Ovary (tissue), 9 donors: ENCODE data around the gene UBE2E1. TPM values are rescaled to one million over a fixed set of nuclear protein-coding genes. Genes with fewer than 3 reads are reported as not detected.

Source experiments
- DNase-seq, 5 donors: peaks; one replicate each; pipeline ENCODE4 v3.0.0-alpha.2; 2019 to 2020
- H3K27ac ChIP-seq, 2 donors: fragments of 200-600 bp; one replicate each; pipeline versions ENCODE4 v1.5.1 to v1.8.0; 2019 to 2022
- H3K27me3 ChIP-seq: fragments of 200-600 bp; one replicate; pipeline ENCODE4 v1.8.0; 2022
- H3K36me3 ChIP-seq: fragments of 200-600 bp; sonication (generic); one replicate; pipeline ENCODE4 v1.5.1; 2019
- H3K4me1 ChIP-seq: one replicate; pipeline ENCODE4 v1.8.1; 2013; ENCODE audit warnings: mild to moderate bottlenecking, moderate library complexity; ENCODE audit not compliant: insufficient read depth
- H3K4me3 ChIP-seq: fragments of 200-600 bp; sonication (generic); one replicate; pipeline ENCODE4 v1.5.1; 2017
- H3K9me3 ChIP-seq, 2 donors: fragments of 200-600 bp in 1 of 2; sonication (generic) in 1 of 2; one replicate each; pipeline versions ENCODE4 v1.5.1 to v1.8.1; 2013 to 2019; ENCODE audit warnings: mild to moderate bottlenecking in 1 of 2, moderate library complexity in 1 of 2
- EP300 ChIP-seq: sonication (generic); formaldehyde crosslinking; IDR thresholded peaks from one replicate; pipeline ENCODE4 v1.6.1; 2017; ENCODE audit warnings: antibody characterized with exemption
- POLR2A ChIP-seq: fragments of 450-650 bp; IDR thresholded peaks from one replicate; pipeline ENCODE4 v1.6.1; 2017; ENCODE audit warnings: antibody characterized with exemption, mild to moderate bottlenecking, moderate library complexity
- WGBS, 3 donors: extraction: QIAGEN DNeasy Blood & Tissue Kit in 1 of 3; methylation state at CpG; one replicate each; pipeline versions ENCODE4 v1.1.5 to v1.1.7; 2013 to 2017; 5-methylcytosine and 5-hydroxymethylcytosine counted together
- intact Hi-C, 4 donors: fragments of 100-400 bp; cut with DNase I; formaldehyde crosslinking; loops; one replicate each; pipeline versions ENCODE4 v1.11.0 to v1.15.1; 2022 to 2023
- polyA plus RNA-seq, 2 donors: library from polyadenylated mRNA; stranded (reverse); fragments of 200-250 nt in 1 of 2; fragments of 350-450 nt in 1 of 2; fragmentation: Illumina TruSeq in 1 of 2; extraction: RNeasy Lipid Tissue Mini Kit (QIAGEN cat#74804) in 1 of 2; gene quantifications; one replicate each; pipeline ENCODE4 v1.2.3, GENCODE V29; 2013 to 2014
- total RNA-seq, 7 donors: library from RNA; depleted of rRNA in 2 of 7; stranded (reverse); fragments of >200 nt in 2 of 7; fragmentation: NEBNext Ultra II Directional in 3 of 7; extraction: Animal tissue kit (Norgen Biotek cat#: 25700) in 3 of 7; gene quantifications; one replicate each; pipeline versions ENCODE4 v1.1.0 to v1.2.4, GENCODE V29; 2016 to 2023
- TF ChIP-seq, protein P1 (sequence below), 3 donors: fragments of 450-650 bp in 2 of 3; fragments of 200-600 bp in 1 of 3; IDR thresholded peaks; one replicate each; pipeline versions ENCODE4 v1.5.1 to v1.8.0; 2016 to 2022; ENCODE audit warnings: antibody characterized with exemption in 3 of 3, mild to moderate bottlenecking in 1 of 3
- donor health status: DM: no; HTN: no; CAD: no; lungs with moderate emphysema.
- donor health status: DM: no; HTN: no; CAD: no.
- donor health status: Bipolar disorder and iron deficiency.
- donor health status: DM: yes; HTN: yes; CAD: no.
- donor health status: DM: no; HTN: no; CAD: no.
- donor health status: DM: yes; HTN: yes; CAD: no.

The UBE2E1 gene
- total and polyA plus RNA-seq, 9 donors, result 65.2 to 133 (median 76.7) TPM

DNA sequence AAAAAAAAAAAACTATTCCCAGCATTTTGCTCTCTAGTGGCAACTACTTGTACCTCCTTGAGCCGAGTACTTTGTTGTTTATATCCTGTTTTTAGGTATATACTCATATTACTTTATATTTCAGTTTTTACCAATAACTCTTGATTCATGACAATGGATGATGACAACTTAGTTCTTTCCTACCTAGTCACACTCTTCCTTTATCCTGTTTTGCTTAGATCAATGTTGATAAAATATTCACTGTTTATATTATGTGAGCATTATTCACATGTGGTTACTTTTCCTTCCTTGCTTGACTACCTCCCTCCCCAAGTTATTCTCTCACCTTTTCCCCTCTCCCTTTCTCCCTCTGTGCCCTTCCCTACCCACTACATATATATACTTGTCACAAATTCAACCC, 57.3 kb downstream of the UBE2E1 start:
- H3K9me3 ChIP-seq, result no peaks in the 10 kb centered on the region
- DNase-seq, result no peak
- intact Hi-C loops, result no loop called here
- H3K4me1 ChIP-seq, result peaks cover 24% of the 10 kb centered on the region
- WGBS, 3 donors, result 61 to 73% (median 63%) methylated on average over 1 of the region's 1 CpG
- TF ChIP-seq, protein P1, sequence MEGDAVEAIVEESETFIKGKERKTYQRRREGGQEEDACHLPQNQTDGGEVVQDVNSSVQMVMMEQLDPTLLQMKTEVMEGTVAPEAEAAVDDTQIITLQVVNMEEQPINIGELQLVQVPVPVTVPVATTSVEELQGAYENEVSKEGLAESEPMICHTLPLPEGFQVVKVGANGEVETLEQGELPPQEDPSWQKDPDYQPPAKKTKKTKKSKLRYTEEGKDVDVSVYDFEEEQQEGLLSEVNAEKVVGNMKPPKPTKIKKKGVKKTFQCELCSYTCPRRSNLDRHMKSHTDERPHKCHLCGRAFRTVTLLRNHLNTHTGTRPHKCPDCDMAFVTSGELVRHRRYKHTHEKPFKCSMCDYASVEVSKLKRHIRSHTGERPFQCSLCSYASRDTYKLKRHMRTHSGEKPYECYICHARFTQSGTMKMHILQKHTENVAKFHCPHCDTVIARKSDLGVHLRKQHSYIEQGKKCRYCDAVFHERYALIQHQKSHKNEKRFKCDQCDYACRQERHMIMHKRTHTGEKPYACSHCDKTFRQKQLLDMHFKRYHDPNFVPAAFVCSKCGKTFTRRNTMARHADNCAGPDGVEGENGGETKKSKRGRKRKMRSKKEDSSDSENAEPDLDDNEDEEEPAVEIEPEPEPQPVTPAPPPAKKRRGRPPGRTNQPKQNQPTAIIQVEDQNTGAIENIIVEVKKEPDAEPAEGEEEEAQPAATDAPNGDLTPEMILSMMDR (IDR thresholded peaks at IDR 0.05), result no peak
- no peak for TF ChIP-seq EP300
- TF ChIP-seq POLR2A, result no peak
- no peak overlapping the region for H3K4me3 ChIP-seq
- H3K27me3 ChIP-seq, result no peaks in the 10 kb centered on the region
- no peaks in the 10 kb centered on the region for H3K36me3 ChIP-seq
- H3K27ac ChIP-seq, result no peak overlapping the region

DNA sequence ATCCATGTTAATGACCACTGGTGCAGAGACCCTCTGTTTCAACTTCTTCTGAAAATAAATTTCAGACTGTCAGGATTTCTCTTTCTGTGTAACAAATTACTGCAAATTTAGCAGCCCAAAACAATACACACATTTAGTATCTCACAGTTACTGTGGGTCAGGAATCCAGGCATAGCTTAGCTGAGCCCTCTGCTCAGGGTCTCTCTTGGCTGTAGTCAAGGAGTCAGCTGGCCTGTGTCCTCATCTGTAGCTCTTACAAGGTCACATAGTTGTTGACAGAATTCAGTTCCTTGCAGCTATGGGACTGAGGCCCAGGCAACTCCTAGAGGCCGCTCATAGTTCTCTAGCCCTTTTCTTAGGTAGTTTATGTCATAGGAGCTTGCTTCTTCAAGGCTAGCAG, 59.2 kb downstream of the UBE2E1 start:
- WGBS, 3 donors, result 19 to 28% (median 20%) methylated on average over 1 of the region's 1 CpG
- Histone ChIP-seq H3K4me1 (peaks cover 19% of the 10 kb centered on the region), H3K27me3 (no peaks in the 10 kb centered on the region), H3K36me3 (no peaks in the 10 kb centered on the region), H3K9me3 (no peaks in the 10 kb centered on the region), H3K27ac (peak overlapping the region in 1 of 2 donors; percentile 38), H3K4me3 (no peak overlapping the region)
- TF ChIP-seq POLR2A (no peak), EP300 (no peak)
- TF ChIP-seq, protein P1 (IDR thresholded peaks at IDR 0.05), result no peak
- intact Hi-C loops, result no loop called here
- DNase-seq, result peak in 2 of 5 donors; percentile 24 to 33

DNA sequence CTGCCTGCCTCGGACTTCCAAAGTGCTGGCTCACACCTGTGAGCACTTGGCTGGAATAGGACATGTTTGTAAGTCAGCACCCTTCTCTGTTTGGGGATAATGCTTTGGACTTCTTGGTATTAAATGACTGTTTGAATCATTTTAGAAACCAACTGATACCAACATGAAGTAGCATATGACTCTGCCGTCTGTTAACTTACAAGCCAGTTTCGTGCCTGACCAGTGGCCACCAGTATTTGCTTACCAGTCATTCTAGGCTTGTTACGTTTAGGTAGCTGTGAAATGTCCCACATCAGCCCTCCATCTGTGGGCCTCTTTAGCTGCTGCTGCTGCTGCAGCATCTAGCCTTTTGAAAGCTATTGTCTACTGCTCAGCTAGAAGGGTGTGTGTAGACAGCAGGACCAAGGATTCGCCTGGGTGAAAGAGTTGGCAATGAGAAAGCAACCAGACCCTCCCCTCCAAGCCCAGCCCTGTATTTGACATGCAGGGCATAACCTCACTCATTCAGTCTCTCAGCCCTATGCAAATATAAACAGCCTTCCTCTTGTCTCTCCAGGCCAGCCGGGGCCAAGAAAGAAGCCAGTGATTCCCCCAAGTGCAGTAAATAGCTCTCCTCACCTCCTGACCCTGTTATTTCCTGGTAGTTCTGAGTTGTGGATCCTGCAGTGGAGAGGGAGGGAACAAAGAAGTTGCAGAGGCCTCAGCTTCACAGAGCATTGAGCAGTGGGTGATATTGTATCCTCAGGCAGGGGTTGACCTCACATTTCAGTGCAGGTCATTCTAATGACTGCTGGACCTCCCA, 60.0 kb downstream of the UBE2E1 start:
- peaks cover 19% of the 10 kb centered on the region for H3K4me1 ChIP-seq
- no peak overlapping the region for H3K4me3 ChIP-seq
- peak overlapping the region in 1 of 2 donors; percentile 38 for H3K27ac ChIP-seq
- no peak for DNase-seq
- WGBS, 3 donors, result 45 to 57% (median 45%) methylated on average over 6 of the region's 6 CpGs
- intact Hi-C loops, result no loop called here
- H3K36me3 ChIP-seq, result no peaks in the 10 kb centered on the region
- no peaks in the 10 kb centered on the region for H3K27me3 ChIP-seq
- H3K9me3 ChIP-seq, result no peaks in the 10 kb centered on the region
- TF ChIP-seq POLR2A (no peak), EP300 (no peak)
- TF ChIP-seq, protein P1 (IDR thresholded peaks at IDR 0.05), result no peak

DNA sequence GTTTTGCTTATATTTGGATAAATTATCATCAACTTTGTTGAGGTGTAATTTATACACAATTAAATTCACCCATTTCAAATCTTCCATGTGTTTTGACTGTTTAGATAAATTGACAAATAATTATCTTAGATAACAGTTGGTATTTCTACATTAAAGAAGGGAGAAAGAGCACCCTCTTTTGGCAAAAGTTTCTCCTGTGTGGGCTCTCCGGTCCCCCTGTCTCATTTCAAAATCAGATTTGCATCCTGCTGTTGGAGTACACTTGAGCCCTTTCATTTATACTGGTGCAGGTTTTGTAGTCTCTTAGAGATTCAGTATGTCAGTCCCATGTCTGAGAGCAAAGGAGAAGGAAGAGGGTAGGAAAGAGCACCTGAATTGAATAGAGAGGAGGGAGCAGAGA, 61.6 kb downstream of the UBE2E1 start:
- Histone ChIP-seq H3K4me3 (no peak overlapping the region), H3K36me3 (no peaks in the 10 kb centered on the region), H3K9me3 (no peaks in the 10 kb centered on the region), H3K4me1 (peaks cover 19% of the 10 kb centered on the region), H3K27ac (no peak overlapping the region), H3K27me3 (no peaks in the 10 kb centered on the region)
- 82 to 85% (median 83%) methylated on average over 1 of the region's 1 CpG for WGBS, 3 donors
- intact Hi-C loops, result no loop called here
- TF ChIP-seq, protein P1 (IDR thresholded peaks at IDR 0.05), result no peak
- TF ChIP-seq POLR2A (no peak), EP300 (no peak)
- no peak for DNase-seq
